Fibroblast of villous mesenchyme (primary cell): Measurements from ENCODE around the gene HK1. TPM values are rescaled to one million over a fixed set of nuclear protein-coding genes. Genes with fewer than 3 reads are reported as not detected.

Source experiments
- DNase-seq: peaks from one replicate; pipeline ENCODE4 v3.0.0-alpha.2; 2010; ENCODE audit warnings: low read depth
- H3K4me3 ChIP-seq: 2 replicates; pipeline ENCODE4 v1.5.1; 2011; ENCODE audit warnings: low read depth, mild to moderate bottlenecking, low read length
- CTCF ChIP-seq: IDR thresholded peaks from 2 replicates; pipeline ENCODE4 v1.5.1; 2012; ENCODE audit warnings: low read depth, mild to moderate bottlenecking, low read length; ENCODE audit not compliant: insufficient read depth
- total RNA-seq: library from RNA; depleted of rRNA; stranded (reverse); fragments of >200 nt; gene quantifications from 2 replicates; pipeline ENCODE4 v1.2.3, GENCODE V29; 2012

The HK1 gene
- total RNA-seq, 1 donor: 91.1 TPM

GRCh38 chr10:69253171-69253570, 25.1 kb upstream of the HK1 start:
- no peak for DNase-seq
- H3K4me3 ChIP-seq: no peak overlapping the region
- TF ChIP-seq CTCF: no peak

GRCh38 chr10:69254877-69255276, 23.4 kb upstream of the HK1 start:
- H3K4me3 ChIP-seq: no peak overlapping the region
- DNase-seq: no peak
- TF ChIP-seq CTCF: no peak

- H3K4me3 ChIP-seq: no peak overlapping the region
- no peak for TF ChIP-seq CTCF
- no peak for DNase-seq
These were observed 18.6 kb upstream of the HK1 start for GRCh38 chr10:69259547-69260243.

GRCh38 chr10:69261184-69261583, 17.1 kb upstream of the HK1 start:
- no peak for TF ChIP-seq CTCF
- no peak overlapping the region for H3K4me3 ChIP-seq
- DNase-seq: no peak

GRCh38 chr10:69262292-69262751, 16.0 kb upstream of the HK1 start:
- H3K4me3 ChIP-seq: no peak overlapping the region
- DNase-seq: peak; percentile 52
- TF ChIP-seq CTCF: no peak

- no peak for DNase-seq
These were observed 12.8 kb upstream of the HK1 start for GRCh38 chr10:69265521-69265920.

More at GRCh38 chr10:69265521-69265920, 12.8 kb upstream of the HK1 start:
- no peak for TF ChIP-seq CTCF
- H3K4me3 ChIP-seq: no peak overlapping the region
